ENCODE data around the gene MED15.

DNA sequence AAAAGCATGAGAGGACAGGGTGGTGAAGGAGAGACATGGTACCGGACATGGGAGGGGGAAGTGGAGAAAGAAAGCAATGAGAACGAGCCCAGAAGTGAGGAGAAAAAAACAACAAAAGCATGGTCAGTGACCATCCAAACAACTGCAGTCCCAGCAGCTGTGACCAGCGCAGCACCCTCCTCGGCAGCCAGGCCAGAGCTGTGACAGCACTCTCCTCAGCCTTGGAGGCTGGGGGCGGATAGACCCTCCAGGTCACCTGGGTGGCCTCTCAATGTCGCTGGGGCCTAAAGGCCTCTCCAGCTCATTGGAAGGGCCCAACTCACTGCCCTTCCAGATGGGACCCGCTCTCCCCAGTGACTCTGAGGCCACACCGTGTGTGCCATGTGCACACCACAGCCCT is 103.3 kb downstream of the MED15 start:
- TF ChIP-seq, protein P1, sequence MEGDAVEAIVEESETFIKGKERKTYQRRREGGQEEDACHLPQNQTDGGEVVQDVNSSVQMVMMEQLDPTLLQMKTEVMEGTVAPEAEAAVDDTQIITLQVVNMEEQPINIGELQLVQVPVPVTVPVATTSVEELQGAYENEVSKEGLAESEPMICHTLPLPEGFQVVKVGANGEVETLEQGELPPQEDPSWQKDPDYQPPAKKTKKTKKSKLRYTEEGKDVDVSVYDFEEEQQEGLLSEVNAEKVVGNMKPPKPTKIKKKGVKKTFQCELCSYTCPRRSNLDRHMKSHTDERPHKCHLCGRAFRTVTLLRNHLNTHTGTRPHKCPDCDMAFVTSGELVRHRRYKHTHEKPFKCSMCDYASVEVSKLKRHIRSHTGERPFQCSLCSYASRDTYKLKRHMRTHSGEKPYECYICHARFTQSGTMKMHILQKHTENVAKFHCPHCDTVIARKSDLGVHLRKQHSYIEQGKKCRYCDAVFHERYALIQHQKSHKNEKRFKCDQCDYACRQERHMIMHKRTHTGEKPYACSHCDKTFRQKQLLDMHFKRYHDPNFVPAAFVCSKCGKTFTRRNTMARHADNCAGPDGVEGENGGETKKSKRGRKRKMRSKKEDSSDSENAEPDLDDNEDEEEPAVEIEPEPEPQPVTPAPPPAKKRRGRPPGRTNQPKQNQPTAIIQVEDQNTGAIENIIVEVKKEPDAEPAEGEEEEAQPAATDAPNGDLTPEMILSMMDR (IDR thresholded peaks at IDR 0.05): no peak
- TF ChIP-seq POLR2AphosphoS5 (IDR thresholded peaks at IDR 0.05; ENCODE audit: low read depth, low read length): no peak
